ENCODE results near the gene PIWIL4. TPM values are rescaled to one million over a fixed set of nuclear protein-coding genes. Genes with fewer than 3 reads are reported as not detected.

PIWIL4 gene
- total and polyA plus RNA-seq, 9 of the 15 experiments (the other 6 are each of a cell fraction or from before 2014, with no cell fraction given), result 6.3 to 17.0 (median 10.8) TPM

DNA sequence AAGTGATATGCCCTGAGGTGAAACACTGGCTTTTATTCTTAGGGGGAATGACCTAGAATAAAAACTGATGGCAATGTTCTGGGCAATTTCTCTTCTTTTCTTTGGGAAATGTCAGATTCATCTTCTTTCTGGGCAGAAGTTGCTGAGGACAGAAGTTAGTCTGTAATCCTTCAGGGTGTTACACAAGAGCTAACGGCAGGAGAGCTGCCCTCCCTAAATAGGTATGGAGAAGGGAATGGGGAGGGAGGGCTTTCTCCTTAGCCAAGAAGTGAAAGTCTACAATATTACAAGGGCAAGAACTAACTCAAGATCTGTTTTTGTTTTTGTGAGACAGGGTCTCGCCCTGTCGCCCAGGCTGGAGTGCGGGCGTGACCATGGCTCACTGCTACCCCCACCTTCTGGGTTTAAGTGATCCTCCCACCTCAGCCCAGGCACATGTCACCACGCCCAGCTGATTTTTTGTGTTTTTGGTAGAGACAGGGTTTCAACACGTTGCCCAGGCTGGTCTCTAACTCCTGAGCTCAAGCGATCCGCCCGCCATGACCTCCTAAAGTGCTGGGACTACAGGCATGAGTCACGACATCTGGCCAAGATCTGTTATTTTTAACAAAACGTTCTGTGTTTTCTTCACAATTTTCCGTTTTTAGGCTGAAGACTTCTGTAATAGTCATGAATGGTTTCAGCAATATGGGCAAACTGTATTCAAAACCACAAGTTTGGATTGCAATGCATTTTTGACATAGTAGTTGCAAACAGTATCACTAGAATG, 7.2 kb downstream of the PIWIL4 start (continued):
- TF ChIP-seq SAFB2 (IDR thresholded peaks at IDR 0.05; ENCODE audit: borderline replicate concordance, low read depth, low read length, severe bottlenecking) (no peak), ZNF76 (CRISPR knock-in tag; IDR thresholded peaks at IDR 0.05; ENCODE audit: borderline replicate concordance) (no peak), CEBPG (CRISPR knock-in tag; IDR thresholded peaks at IDR 0.05) (no peak), CEBPG (tag; conservative IDR thresholded peaks at IDR 0.05 in 1 of 2, IDR thresholded peaks at IDR 0.05 in 1 of 2) (peak in 1 of 2 experiments; percentile 40; a peak in 1 of 4 replicates)

DNA sequence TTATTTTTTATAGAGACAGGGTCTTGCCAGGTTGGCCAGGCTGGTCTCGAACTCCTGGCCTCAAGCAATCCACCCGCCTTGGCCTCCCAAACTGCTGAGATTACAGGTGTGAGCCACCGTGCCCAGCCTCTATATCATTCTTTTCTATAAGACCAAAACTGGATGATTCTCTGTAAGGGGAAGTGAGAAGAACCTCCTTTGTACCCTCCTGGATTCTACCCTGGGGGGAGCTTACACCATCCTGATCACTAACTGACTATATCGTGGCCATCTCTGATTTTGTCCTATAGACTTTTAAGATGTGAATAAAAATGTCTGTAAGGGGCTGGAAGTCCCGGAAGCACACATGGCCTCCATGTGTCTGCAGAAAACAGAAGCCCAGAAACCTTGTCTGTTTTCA, 9.1 kb downstream of the PIWIL4 start:
- no TSS peak for BruUV-seq (replicated peaks)
- DNase-seq (ENCODE audit: extremely low read depth in 1 of 4, low spot score in 3 of 4) (no peak), ATAC-seq (no peak), FAIRE-seq (no peak)
- in situ Hi-C loops (cut with MboI), result no loop called here
- no peaks in the 10 kb centered on the region; a peak in 2 of 5 replicates for H3K27me3 ChIP-seq (ENCODE audit: control insufficient read depth in 2 of 2, insufficient read depth in 2 of 2, low read length in 2 of 2)
- ChIA-PET POLR2A (interaction anchor here (0.6 kb wide), 1 partner anchor 1746 kb away, joined by 3 read pairs; no protein-coding TSS in a partner anchor), CTCF (ENCODE audit: low intra/inter-chr PET ratio) (no interaction called here)
- intact Hi-C loops (cut with micrococcal nuclease), result no loop called here
- no peak overlapping the region for H3K9ac ChIP-seq (ENCODE audit: insufficient read depth in 1 of 2, low read depth in 2 of 2, low read length in 2 of 2)
- 0 out of 3 replicates have a peak, but pooled peaks cover 3% of the 10 kb centered on the region for H3K36me3 ChIP-seq (ENCODE audit: control insufficient read depth, insufficient read depth, low read length)
- no peaks in the 10 kb centered on the region for H3K9me1 ChIP-seq (ENCODE audit: control insufficient read depth, insufficient read depth, low read length)
- no peak overlapping the region for H3K4me3 ChIP-seq
- H3K79me2 ChIP-seq (ENCODE audit: control insufficient read depth, insufficient read depth, low read length), result peaks cover 4% of the 10 kb centered on the region; the same call in 1 of the 3 replicates
- H2AFZ ChIP-seq (ENCODE audit: low read depth, low read length), result no peak overlapping the region
- H3K4me1 ChIP-seq (replicated peaks in 1 of 2; ENCODE audit: control insufficient read depth in 2 of 2, insufficient read depth in 2 of 2, low read length in 2 of 2), result peaks cover 0 to 4% of the 10 kb centered on the region in 2 experiments; a peak in 3 of 5 replicates
- TF ChIP-seq HDAC1 (IDR thresholded peaks at IDR 0.05), result no peak
- no peak for TF ChIP-seq NFATC3 (IDR thresholded peaks at IDR 0.05)
- no peak for TF ChIP-seq WHSC1 (IDR thresholded peaks at IDR 0.05; ENCODE audit: low read length)
- TF ChIP-seq ATF1 (CRISPR knock-in tag; IDR thresholded peaks at IDR 0.05), result no peak
- no peak for TF ChIP-seq ATF1 (tag; IDR thresholded peaks at IDR 0.05)
- TF ChIP-seq ATF7 (IDR thresholded peaks at IDR 0.05), result no peak
- no peak for TF ChIP-seq POLR3A (IDR thresholded peaks at IDR 0.05; ENCODE audit: borderline replicate concordance, extremely low read depth, insufficient read depth, insufficient read length)
- no peak for TF ChIP-seq CREBBP (IDR thresholded peaks at IDR 0.05; ENCODE audit: low read depth, low read length)
- no peak for TF ChIP-seq TRIM28 (IDR thresholded peaks at IDR 0.05)
- no peak for TF ChIP-seq ZNF431 (CRISPR knock-in tag; IDR thresholded peaks at IDR 0.05)
- no peak for TF ChIP-seq ZNF778 (CRISPR knock-in tag; IDR thresholded peaks at IDR 0.05)
- TF ChIP-seq, protein P1, sequence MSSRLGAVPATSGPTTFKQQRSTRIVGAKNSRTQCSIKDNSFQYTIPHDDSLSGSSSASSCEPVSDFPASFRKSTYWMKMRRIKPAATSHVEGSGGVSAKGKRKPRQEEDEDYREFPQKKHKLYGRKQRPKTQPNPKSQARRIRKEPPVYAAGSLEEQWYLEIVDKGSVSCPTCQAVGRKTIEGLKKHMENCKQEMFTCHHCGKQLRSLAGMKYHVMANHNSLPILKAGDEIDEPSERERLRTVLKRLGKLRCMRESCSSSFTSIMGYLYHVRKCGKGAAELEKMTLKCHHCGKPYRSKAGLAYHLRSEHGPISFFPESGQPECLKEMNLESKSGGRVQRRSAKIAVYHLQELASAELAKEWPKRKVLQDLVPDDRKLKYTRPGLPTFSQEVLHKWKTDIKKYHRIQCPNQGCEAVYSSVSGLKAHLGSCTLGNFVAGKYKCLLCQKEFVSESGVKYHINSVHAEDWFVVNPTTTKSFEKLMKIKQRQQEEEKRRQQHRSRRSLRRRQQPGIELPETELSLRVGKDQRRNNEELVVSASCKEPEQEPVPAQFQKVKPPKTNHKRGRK (tag; IDR thresholded peaks at IDR 0.05), result no peak
- no peak overlapping the region for H3K4me2 ChIP-seq (ENCODE audit: insufficient read depth, low read length)
- no peak overlapping the region for H3K27ac ChIP-seq (ENCODE audit: extremely low read depth, low read depth, low read length)
- H4K20me1 ChIP-seq (replicated peaks; ENCODE audit: control insufficient read depth, insufficient read depth, low read length), result no peaks in the 10 kb centered on the region
- H3K9me3 ChIP-seq (replicated peaks; ENCODE audit: control insufficient read depth, insufficient read depth, low read depth, low read length), result no peaks in the 10 kb centered on the region
- 19% methylated on average over 5 of the region's 5 CpGs for WGBS (ENCODE audit: insufficient coverage, low coverage, missing lambda C conversion rate)
